ENCODE results near the gene COL26A1. TPM values are rescaled to one million over a fixed set of nuclear protein-coding genes. Genes with fewer than 3 reads are reported as not detected.
A peak's percentile ranks its signal among the peaks of the same experiment; 100 is the strongest.

COL26A1 gene
- total and polyA plus RNA-seq, 2 experiments from 2014 or later = 11.6 to 19.1 TPM

GRCh38 chr7:101401390-101402080 lies 38.9 kb downstream of the COL26A1 start:
- peak overlapping the region; percentile 58 for H3K4me2 ChIP-seq
- no peaks in the 10 kb centered on the region for H3K9me2 ChIP-seq (replicated peaks; ENCODE audit: insufficient read depth)
- no peaks in the 10 kb centered on the region for H3K36me3 ChIP-seq (replicated peaks; ENCODE audit: insufficient read depth, low read depth)
- 55% methylated on average over 7 of the region's 7 CpGs for WGBS (ENCODE audit: low lambda C conversion rate, missing lambda C conversion rate)
- TF ChIP-seq, protein P1, sequence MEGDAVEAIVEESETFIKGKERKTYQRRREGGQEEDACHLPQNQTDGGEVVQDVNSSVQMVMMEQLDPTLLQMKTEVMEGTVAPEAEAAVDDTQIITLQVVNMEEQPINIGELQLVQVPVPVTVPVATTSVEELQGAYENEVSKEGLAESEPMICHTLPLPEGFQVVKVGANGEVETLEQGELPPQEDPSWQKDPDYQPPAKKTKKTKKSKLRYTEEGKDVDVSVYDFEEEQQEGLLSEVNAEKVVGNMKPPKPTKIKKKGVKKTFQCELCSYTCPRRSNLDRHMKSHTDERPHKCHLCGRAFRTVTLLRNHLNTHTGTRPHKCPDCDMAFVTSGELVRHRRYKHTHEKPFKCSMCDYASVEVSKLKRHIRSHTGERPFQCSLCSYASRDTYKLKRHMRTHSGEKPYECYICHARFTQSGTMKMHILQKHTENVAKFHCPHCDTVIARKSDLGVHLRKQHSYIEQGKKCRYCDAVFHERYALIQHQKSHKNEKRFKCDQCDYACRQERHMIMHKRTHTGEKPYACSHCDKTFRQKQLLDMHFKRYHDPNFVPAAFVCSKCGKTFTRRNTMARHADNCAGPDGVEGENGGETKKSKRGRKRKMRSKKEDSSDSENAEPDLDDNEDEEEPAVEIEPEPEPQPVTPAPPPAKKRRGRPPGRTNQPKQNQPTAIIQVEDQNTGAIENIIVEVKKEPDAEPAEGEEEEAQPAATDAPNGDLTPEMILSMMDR (IDR thresholded peaks at IDR 0.05; ENCODE audit: poor library complexity) = no peak
- TF ChIP-seq EZH2 (IDR thresholded peaks at IDR 0.05; ENCODE audit: borderline replicate concordance) = no peak
- TF ChIP-seq EZH2phosphoT487 (IDR thresholded peaks at IDR 0.05; ENCODE audit: low read depth, severe bottlenecking, unreplicated experiment) = no peak
- no peak overlapping the region for H3K4me3 ChIP-seq
- H3K79me2 ChIP-seq = no peaks in the 10 kb centered on the region
- no peaks in the 10 kb centered on the region for H3K9me3 ChIP-seq (ENCODE audit: low read depth)
- H3K4me1 ChIP-seq (ENCODE audit: insufficient read depth) = peaks cover 6% of the 10 kb centered on the region
- no peak for DNase-seq (ENCODE audit: low spot score)
- H2AFZ ChIP-seq = no peak overlapping the region
- H4K20me1 ChIP-seq (ENCODE audit: insufficient read depth, poor library complexity, severe bottlenecking) = no peaks in the 10 kb centered on the region
- H3K27me3 ChIP-seq = no peaks in the 10 kb centered on the region
- H3K27ac ChIP-seq = no peak overlapping the region

DNA sequence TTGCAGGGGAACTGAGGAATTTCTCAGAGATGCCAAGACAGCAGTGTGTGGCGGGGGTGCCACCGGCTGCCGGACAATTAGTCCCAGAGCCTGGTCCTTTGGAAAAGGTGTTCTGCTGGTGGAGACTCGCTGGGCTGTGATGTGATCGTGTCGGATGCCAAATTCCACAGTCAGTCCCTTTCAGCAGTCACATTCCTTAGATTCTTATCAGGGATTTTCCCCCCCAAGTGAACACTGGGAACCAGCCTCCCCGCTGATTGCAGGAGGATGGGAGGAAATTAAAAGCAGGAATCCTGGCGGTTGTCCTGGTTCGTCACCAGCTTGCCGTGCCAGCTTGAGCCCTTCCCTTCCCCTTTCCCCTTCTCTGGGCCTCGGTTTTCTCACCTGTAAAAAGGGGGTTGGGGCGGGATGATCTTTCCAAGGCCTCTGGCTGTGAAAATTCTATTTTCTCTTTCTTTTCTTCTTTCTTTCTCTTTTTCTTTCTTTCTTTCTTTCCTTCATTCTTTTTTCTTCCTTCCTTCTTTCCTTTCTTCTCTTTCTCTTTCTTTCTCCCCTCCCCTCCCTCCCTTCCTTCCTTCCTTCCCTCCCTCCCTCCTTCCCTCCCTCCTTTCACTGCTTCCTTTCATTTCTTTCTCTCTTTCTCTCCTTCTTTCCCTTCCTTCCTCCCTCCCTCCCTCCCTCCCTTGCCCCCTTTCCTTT lies 39.6 kb downstream of the COL26A1 start:
- 26% methylated on average over 12 of the region's 12 CpGs for WGBS (ENCODE audit: low lambda C conversion rate, missing lambda C conversion rate)
- DNase-seq (ENCODE audit: low spot score) = peak; percentile 19
- no peaks in the 10 kb centered on the region for H3K27me3 ChIP-seq
- no peak overlapping the region for H3K27ac ChIP-seq
- no peaks in the 10 kb centered on the region for H3K36me3 ChIP-seq (replicated peaks; ENCODE audit: insufficient read depth, low read depth)
- H3K9me2 ChIP-seq (replicated peaks; ENCODE audit: insufficient read depth) = no peaks in the 10 kb centered on the region
- H3K9me3 ChIP-seq (ENCODE audit: low read depth) = no peaks in the 10 kb centered on the region
- TF ChIP-seq EZH2 (IDR thresholded peaks at IDR 0.05; ENCODE audit: borderline replicate concordance) (no peak), EZH2phosphoT487 (IDR thresholded peaks at IDR 0.05; ENCODE audit: low read depth, severe bottlenecking, unreplicated experiment) (no peak)
- TF ChIP-seq, protein P1 (IDR thresholded peaks at IDR 0.05; ENCODE audit: poor library complexity) = no peak
- H3K79me2 ChIP-seq = no peaks in the 10 kb centered on the region
- no peaks in the 10 kb centered on the region for H4K20me1 ChIP-seq (ENCODE audit: insufficient read depth, poor library complexity, severe bottlenecking)
- H3K4me2 ChIP-seq = peak overlapping the region; percentile 58
- H2AFZ ChIP-seq = no peak overlapping the region
- H3K4me3 ChIP-seq = no peak overlapping the region
- peaks cover 6% of the 10 kb centered on the region for H3K4me1 ChIP-seq (ENCODE audit: insufficient read depth)

- Histone ChIP-seq H3K9me2 (replicated peaks; ENCODE audit: insufficient read depth) (no peaks in the 10 kb centered on the region), H3K27ac (no peak overlapping the region), H4K20me1 (ENCODE audit: insufficient read depth, poor library complexity, severe bottlenecking) (no peaks in the 10 kb centered on the region), H3K4me1 (ENCODE audit: insufficient read depth) (peaks cover 6% of the 10 kb centered on the region), H3K27me3 (no peaks in the 10 kb centered on the region), H3K4me2 (no peak overlapping the region), H3K4me3 (no peak overlapping the region), H3K79me2 (no peaks in the 10 kb centered on the region), H3K9me3 (ENCODE audit: low read depth) (no peaks in the 10 kb centered on the region), H3K36me3 (replicated peaks; ENCODE audit: insufficient read depth, low read depth) (no peaks in the 10 kb centered on the region), H2AFZ (no peak overlapping the region)
- TF ChIP-seq, protein P1 (IDR thresholded peaks at IDR 0.05; ENCODE audit: poor library complexity) = no peak
- TF ChIP-seq EZH2phosphoT487 (IDR thresholded peaks at IDR 0.05; ENCODE audit: low read depth, severe bottlenecking, unreplicated experiment) = no peak
- TF ChIP-seq EZH2 (IDR thresholded peaks at IDR 0.05; ENCODE audit: borderline replicate concordance) = no peak
- no peak for DNase-seq (ENCODE audit: low spot score)
- 71% methylated on average over 6 of the region's 6 CpGs for WGBS (ENCODE audit: low lambda C conversion rate, missing lambda C conversion rate)
Observed at GRCh38 chr7:101402835-101403234, 40.2 kb downstream of the COL26A1 start.
